Uterus (tissue), 4 donors: Measurements from ENCODE around the gene DNAAF9. TPM values are rescaled to one million over a fixed set of nuclear protein-coding genes. Genes with fewer than 3 reads are reported as not detected.

ENCODE experiments used
- DNase-seq, 2 donors: peaks; one replicate each; pipeline ENCODE4 v3.0.0-alpha.2; 2019 to 2020
- H3K27ac ChIP-seq, 2 donors: fragments of 200-600 bp; sonication (generic); 1 replicate in 1 of 2; 2 replicates in 1 of 2; pipeline ENCODE4 v1.5.1; 2016 to 2018
- H3K27me3 ChIP-seq, 2 donors: fragments of 200-600 bp; sonication (generic); one replicate each; pipeline ENCODE4 v1.5.1; 2018 to 2019; ENCODE audit warnings: control low read depth in 1 of 2
- H3K36me3 ChIP-seq, 2 donors: fragments of 200-600 bp; sonication (generic); one replicate each; pipeline ENCODE4 v1.5.1; 2019; ENCODE audit warnings: control low read depth in 1 of 2
- H3K4me1 ChIP-seq, 2 donors: fragments of 200-600 bp; sonication (generic); one replicate each; pipeline ENCODE4 v1.5.1; 2018 to 2019; ENCODE audit warnings: control low read depth in 1 of 2
- H3K4me3 ChIP-seq, 2 donors: fragments of 200-600 bp; sonication (generic); 1 replicate in 1 of 2; 2 replicates in 1 of 2; pipeline ENCODE4 v1.5.1; 2018 to 2019; ENCODE audit warnings: mild to moderate bottlenecking in 1 of 2
- H3K9me3 ChIP-seq, 2 donors: fragments of 200-600 bp; sonication (generic); one replicate each; pipeline ENCODE4 v1.5.1; 2019; ENCODE audit warnings: control low read depth in 1 of 2
- CTCF ChIP-seq, 4 experiments: fragments of 200-600 bp in 2 of 4; fragments of 450-650 bp in 2 of 4; sonication (generic) in 2 of 4; IDR thresholded peaks; one replicate each; pipeline ENCODE4 v1.5.1; 2016 to 2019; ENCODE audit warnings: antibody characterized with exemption in 4 of 4, mild to moderate bottlenecking in 2 of 4, moderate library complexity in 1 of 4
- POLR2A ChIP-seq, 2 donors: fragments of 450-650 bp; IDR thresholded peaks; one replicate each; pipeline ENCODE4 v1.6.1; 2016; ENCODE audit warnings: antibody characterized with exemption in 2 of 2, mild to moderate bottlenecking in 1 of 2, moderate library complexity in 1 of 2
- intact Hi-C: fragments of 100-400 bp; cut with DNase I; formaldehyde crosslinking; loops from one replicate; pipeline ENCODE4 v1.15.1; 2023; ENCODE audit warnings: low total_unique reads
- total RNA-seq, 4 donors: library from RNA; depleted of rRNA in 3 of 4; stranded (reverse); fragments of >200 nt in 3 of 4; gene quantifications; one replicate each; pipeline versions ENCODE4 v1.1.0 to v1.2.4, GENCODE V29; 2014 to 2023
- donor health status: DM: yes; HTN: yes; CAD: no.

Gene DNAAF9
- total RNA-seq, 4 donors from 2014 or later, result 5.6 to 25.2 (median 17.3) TPM

- no peaks in the 10 kb centered on the region for H3K4me1 ChIP-seq
- H3K27me3 ChIP-seq, result no peaks in the 10 kb centered on the region
- no peak overlapping the region for H3K4me3 ChIP-seq
- TF ChIP-seq CTCF (IDR thresholded peaks at IDR 0.05), result no peak
- TF ChIP-seq POLR2A (IDR thresholded peaks at IDR 0.05), result no peak
- intact Hi-C loops, result no loop called here
- DNase-seq, result no peak
- no peaks in the 10 kb centered on the region for H3K36me3 ChIP-seq
- H3K9me3 ChIP-seq, result no peaks in the 10 kb centered on the region
- no peak overlapping the region for H3K27ac ChIP-seq
Observed at GRCh38 chr20:3449319-3449718, 41.9 kb upstream of the DNAAF9 start.

DNA sequence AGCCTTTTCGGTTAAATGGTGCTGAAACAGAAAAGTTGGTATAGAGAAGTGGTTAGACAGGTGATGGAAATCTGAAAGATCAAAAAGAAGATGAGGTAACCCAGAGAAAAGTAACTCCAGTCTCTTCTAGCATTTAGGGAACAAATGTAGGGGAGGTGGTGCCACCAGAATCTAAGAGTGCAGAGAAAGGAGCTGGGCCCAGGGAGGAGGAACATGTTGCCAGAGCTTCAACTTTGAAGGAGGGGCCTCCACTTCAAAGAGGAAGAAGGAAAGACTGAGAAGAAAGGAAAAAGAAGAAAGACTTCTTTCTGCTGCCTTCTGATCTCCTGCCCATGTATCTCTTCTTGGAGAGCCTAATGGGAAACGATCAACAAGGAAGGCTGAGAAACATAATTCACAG, 39.9 kb upstream of the DNAAF9 start:
- H3K4me3 ChIP-seq, result no peak overlapping the region
- no peak for DNase-seq
- intact Hi-C loops, result no loop called here
- TF ChIP-seq CTCF (IDR thresholded peaks at IDR 0.05) (no peak), POLR2A (IDR thresholded peaks at IDR 0.05) (no peak)
- H3K27ac ChIP-seq, result no peak overlapping the region
- H3K9me3 ChIP-seq, result no peaks in the 10 kb centered on the region
- H3K36me3 ChIP-seq, result no peaks in the 10 kb centered on the region
- no peaks in the 10 kb centered on the region for H3K27me3 ChIP-seq
- H3K4me1 ChIP-seq, result no peaks in the 10 kb centered on the region

DNA sequence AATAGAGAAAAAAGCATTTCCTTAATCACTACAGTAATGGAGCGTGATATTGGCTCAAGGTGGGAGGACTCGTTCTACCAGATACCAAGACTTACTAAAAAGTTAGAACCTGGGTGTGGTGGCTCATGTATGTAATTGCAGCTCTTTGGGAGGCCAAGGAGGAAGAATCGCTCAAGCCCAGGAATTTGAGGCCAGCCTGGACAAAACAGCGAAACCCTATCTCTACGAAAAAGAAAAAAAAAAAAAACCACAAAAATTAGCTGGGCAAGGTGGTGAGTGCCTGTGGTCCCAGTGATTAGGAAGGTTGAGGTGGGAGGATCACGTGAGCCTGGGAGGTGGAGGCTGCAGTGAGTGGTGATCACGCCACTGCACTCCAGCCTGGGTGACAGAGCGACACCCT, 39.3 kb upstream of the DNAAF9 start:
- H3K27me3 ChIP-seq, result no peaks in the 10 kb centered on the region
- TF ChIP-seq CTCF (IDR thresholded peaks at IDR 0.05), result no peak
- no peak for TF ChIP-seq POLR2A (IDR thresholded peaks at IDR 0.05)
- H3K9me3 ChIP-seq, result no peaks in the 10 kb centered on the region
- H3K27ac ChIP-seq, result no peak overlapping the region
- DNase-seq, result no peak
- H3K36me3 ChIP-seq, result no peaks in the 10 kb centered on the region
- intact Hi-C loops, result no loop called here
- H3K4me3 ChIP-seq, result no peak overlapping the region
- H3K4me1 ChIP-seq, result no peaks in the 10 kb centered on the region

GRCh38 chr20:3436864-3437574, 29.6 kb upstream of the DNAAF9 start:
- Histone ChIP-seq H3K36me3 (no peaks in the 10 kb centered on the region), H3K4me3 (no peak overlapping the region), H3K9me3 (no peaks in the 10 kb centered on the region), H3K4me1 (no peaks in the 10 kb centered on the region), H3K27ac (no peak overlapping the region), H3K27me3 (no peaks in the 10 kb centered on the region)
- TF ChIP-seq POLR2A (IDR thresholded peaks at IDR 0.05) (no peak), CTCF (IDR thresholded peaks at IDR 0.05) (no peak)
- no peak for DNase-seq
- intact Hi-C loops, result no loop called here

- no peak for DNase-seq
- no peaks in the 10 kb centered on the region for H3K4me1 ChIP-seq
- intact Hi-C loops, result no loop called here
- H3K4me3 ChIP-seq, result no peak overlapping the region
- no peaks in the 10 kb centered on the region for H3K36me3 ChIP-seq
- no peak overlapping the region for H3K27ac ChIP-seq
- H3K9me3 ChIP-seq, result no peaks in the 10 kb centered on the region
- no peak for TF ChIP-seq POLR2A (IDR thresholded peaks at IDR 0.05)
- no peak for TF ChIP-seq CTCF (IDR thresholded peaks at IDR 0.05)
- no peaks in the 10 kb centered on the region for H3K27me3 ChIP-seq
Observed at GRCh38 chr20:3434232-3434631, 26.8 kb upstream of the DNAAF9 start.
